GM21528 (cell line): ENCODE results near the gene AFDN.
A peak's percentile ranks its signal among the peaks of the same experiment; 100 is the strongest.

ENCODE experiments used
- ATAC-seq: cut with Tn5 transposase; IDR thresholded peaks from one replicate; pipeline ENCODE4 v1.9.1; 2021; ENCODE audit warnings: mild to moderate bottlenecking, moderate library complexity; ENCODE audit not compliant: unreplicated experiment, low FRiP score

AFDN gene

DNA sequence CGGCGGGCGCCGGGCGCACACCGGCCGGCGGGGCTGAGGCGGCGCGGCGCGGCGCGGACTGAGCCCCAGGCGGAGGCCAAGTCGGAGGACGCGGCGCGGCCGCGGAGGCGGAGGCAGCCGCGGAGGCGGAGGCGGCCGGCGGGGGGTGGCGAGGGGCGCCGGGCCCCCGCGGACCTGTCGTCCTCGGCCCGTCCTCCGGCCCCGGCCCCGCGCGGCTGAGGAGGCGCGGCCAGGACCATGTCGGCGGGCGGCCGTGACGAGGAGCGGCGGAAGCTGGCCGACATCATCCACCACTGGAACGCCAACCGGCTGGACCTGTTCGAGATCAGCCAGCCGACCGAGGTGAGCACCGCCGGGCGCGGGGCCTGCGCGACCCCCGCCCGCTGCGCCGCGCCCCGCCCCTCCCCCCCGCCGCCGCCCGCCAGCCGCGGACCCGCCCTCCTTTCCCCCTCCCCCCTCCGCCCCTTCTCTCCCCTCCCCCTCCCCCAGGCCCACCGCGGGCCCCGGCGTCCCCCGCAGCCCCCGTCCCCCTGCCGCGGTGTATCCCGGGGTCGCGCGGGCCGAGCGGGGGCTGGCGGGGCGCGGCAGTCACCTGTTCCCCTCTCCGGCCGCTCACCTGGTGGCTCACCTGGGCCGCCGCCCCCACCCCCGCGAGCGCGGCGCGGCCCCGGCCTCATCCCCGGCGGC, at the start of gene AFDN:
Gene AFDN, plus strand, starts transcription at position 16 of the 687 bp plus-strand sequence. Its CDS starts 222 bp downstream, at position 238.
- peak; percentile 42 for ATAC-seq

GRCh38 chr6:167778497-167779128, 48.1 kb upstream of the AFDN start:
- ATAC-seq = no peak

- ATAC-seq = no peak
Observed at GRCh38 chr6:167779129-167779992, 47.4 kb upstream of the AFDN start.

GRCh38 chr6:167779993-167780655, 46.6 kb upstream of the AFDN start:
- ATAC-seq = no peak

DNA sequence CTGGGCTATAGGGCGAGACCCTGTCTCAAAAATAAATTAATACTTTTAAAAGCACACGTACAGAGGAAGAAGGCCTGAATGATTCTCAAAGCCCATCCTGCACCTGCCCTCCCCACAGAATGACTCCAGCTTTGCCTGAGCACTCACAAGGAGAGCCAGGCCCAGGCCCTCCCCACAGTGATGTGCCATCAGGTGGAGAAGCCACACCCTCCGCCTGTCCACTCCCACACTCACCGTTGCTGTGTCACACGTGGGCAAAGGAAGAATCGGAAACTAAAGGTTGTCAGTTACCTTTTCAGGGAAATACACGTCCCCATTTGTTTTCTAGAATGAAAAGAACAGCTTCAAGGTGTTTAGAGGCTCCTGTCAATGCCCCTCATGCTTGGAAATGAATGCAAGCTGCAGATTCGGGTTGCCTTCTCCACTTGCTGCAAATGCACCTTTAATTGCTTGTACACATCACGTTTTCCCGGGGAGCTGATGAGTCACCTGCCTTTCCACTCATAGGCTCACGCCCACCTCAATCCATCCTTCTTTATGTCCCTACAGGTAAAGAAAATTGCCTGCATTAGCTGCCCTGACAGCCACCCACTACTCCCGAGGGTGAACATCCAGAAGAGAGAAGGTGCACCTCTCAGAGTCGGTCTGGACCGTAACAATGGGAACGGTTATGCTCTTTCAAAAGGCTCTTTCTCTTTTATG, 45.5 kb upstream of the AFDN start:
- no peak for ATAC-seq

DNA sequence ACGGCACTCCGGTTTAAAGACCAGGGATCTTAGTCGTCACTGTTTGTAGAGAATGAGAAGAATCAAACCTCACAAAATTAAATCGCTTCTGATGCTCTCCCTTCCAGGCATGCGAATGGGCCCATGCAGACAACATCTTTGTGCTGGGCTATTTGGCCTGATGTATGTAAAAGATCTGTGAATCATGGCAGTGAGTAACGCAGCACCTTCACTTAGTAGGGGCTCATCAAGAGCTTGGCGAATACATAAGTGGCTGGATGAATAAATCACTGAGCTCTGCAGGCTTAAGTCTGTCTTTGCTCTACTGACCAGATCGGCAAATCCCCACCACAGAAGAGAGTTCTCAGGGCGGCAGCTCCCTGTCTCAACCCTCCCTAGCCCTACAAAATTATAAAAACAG, 44.8 kb upstream of the AFDN start:
- ATAC-seq = no peak

GRCh38 chr6:167782698-167783517, 43.8 kb upstream of the AFDN start:
- ATAC-seq = no peak

DNA sequence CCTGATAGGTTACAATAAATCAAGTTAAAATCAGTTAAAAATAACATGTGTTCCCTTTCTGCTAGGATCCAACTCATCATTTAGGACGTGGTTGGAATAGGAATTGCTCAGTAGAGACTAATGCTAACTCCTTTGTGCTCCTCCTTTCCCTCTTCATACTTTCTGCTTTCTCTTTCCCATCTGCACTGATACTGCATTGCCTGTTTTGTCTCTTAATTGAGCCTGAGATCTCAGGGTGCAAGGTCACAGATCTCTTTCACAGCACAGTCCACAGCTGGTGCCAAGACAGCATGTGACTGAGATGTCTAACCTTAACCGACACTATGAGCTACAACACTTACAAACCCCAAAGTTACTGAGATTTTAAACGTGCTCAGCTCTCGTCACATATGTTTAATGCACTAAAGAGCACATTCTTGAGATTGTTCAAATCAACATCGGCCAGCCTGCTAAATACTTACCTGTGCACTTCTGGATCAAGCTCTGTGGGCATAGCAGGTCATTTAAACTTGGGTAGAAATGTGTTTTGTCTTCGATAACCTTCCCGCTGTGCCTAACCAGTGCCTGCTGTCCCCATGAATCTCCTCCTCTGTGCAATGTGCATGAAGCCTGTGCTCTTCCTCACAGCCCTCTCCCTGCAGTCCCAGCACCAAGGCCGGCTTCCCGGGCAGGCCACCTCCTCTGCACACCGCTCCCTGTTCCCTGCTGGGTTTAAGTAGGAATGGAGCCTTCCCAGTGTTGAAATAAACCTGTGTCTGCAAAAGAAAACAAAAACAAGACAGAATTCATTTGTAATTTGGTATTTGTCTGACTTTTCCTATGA, 39.6 kb upstream of the AFDN start:
- no peak for ATAC-seq

- no peak for ATAC-seq
Observed at GRCh38 chr6:167787896-167788562, 38.7 kb upstream of the AFDN start.

DNA sequence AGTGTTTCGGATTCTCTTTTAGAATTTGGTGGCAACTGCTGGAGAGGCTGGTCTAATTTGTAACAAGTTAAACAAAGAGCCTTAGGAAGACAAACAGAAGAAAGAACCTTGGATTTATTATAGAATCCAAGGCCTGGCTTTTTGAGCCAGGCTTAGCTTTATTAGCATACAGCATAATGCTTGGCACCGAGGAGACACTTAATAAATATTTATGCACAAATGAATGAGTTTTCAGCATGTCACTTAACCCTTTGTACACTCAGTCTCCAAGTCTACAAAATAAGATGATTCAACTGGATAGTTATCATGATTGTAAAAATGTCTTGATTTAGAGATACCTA, 38.2 kb upstream of the AFDN start:
- no peak for ATAC-seq

DNA sequence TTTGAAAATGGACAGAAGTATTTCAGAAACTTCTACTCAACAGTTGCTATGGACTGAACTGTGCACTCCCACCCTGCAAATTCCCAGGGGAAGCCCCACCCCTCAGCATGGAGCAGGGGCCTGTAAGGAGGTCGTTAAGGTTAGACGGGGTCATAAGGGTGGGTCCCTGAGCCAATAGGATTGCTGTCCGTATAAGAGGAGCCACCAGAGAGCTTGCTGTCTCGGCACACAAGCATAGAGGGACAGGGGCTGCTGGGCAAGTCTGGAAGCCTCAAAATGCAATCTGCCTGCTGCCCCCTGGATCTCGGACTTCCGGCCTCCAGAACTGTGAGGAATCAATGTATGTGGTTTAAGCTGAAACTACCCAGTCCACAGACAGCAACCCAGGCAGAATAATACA, 37.4 kb upstream of the AFDN start:
- ATAC-seq = no peak

DNA sequence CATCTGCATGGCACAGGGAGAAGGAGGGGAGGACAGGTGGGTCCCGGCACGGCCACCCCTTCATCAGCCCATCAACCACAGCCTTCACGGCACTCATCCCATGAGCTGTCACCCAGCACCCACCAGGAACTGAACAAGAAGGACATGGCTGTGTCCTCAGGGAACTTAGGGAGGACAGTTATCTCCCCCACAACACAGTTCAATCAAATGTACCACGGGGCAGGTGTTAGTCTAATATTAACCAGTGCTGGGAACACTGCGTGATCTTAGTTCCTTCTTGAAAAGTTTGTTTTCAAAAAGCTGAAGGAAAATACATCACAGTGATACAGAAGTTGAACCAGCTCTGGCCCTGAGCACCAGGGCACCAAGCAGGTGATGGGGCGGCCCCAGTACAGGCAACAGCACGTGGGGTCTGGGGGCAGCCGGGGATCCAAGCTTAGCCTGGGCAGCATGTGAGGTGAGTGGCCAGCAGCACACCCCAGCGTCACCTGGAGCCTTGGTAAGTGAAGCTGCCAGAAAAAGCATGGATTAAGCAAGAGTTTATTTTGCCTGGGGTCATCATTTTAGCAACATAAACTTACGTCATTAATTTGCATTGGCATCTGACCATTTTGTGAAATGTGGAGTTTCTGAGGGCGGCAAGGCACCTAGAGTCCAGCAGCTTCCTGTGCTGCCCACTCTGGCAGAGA, 35.5 kb upstream of the AFDN start:
- no peak for ATAC-seq

DNA sequence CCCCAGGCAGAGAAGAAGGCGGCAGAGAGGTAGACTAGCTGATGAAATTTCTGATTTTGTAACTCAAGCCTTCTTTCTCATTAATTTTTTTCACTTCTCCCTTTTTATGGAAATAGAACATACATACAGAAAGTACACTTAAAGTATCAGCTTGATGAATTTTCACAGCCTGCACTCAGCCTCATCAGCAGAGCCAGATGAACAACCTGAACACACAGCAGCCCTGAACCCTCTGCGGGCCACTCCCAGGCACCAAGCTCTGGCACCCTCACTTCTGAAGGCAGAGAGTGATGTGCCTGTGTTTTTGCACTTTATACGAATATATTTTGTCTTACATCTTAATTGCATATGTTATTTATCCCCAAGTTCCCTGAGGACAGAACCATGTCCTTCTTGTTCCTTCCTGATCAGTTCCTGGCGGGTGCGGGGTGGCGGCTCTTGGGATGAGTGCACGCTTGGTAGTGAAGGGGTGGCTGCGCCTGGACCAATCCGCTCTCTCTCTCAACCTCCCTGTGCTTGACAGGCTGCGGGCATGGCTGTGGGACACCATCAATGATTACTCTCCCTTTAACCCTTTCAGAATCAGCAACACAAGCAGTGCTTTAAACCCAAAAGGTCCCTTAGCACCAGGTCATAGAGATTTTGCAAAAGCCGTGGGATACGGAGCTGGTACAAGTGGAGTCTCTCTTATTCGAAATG, 34.8 kb upstream of the AFDN start:
- no peak for ATAC-seq

DNA sequence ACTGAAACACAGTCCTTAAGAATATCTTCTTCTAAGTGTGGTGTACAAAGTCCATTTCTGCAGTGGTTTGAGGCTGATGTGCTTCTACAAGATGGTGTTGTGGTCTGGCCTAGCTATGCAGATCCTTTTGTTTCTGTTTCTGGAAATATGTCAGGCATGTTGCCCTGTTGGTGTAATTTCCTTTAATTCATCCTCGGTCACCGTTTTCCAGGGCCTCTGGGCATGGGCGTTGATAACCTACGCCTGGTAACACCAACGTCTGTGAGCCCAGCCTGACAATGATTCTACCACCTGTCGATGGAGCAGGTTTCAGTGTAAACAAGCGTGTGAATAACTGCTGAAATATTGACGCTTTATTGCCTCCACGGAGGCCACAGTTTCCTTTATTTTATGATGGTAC, 33.3 kb upstream of the AFDN start:
- no peak for ATAC-seq

DNA sequence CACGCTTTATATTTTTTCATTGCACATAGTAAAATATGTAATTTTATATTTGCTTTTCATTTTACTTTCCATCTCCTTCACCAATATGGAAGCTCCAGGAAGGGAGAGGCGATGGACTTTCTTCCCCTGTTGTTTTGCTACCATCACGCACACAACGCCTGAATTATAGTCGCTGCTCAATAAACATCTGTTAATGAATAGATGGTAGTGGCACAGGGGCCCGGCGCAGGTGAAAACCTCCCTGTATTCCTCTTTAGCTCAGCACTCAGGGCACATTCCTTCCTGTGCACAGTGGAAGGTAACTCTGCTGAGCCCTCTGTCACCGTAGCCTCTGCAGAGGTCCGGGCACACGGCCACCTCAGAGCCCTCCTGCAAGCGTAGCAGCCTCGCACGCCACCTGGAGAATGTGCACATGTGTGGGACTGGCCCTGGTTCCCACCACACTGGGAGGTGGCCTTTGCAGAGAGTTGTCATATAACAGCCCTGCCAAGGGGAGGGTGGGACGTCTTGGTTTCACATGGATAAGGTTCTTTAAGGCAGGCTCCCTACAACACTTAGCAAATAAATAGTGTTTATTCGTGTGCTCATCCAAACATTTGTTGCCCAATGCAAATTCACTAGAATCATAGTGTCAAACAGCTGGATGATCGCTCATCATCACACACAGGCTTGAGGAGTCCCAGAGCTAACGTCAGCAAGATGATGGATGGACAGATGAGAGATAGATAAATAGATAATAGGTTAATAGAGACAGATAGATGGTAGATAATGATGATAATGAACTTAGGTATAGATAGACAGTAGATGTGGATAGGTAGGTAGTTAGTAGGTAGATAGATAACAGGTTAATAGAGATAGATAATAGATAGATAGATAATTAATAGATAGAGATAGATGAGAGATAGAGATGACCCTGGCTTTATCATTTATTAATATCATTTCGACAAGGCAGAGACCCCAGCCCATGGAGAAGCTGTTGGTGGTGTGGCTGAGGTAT, 32.3 kb upstream of the AFDN start:
- no peak for ATAC-seq

DNA sequence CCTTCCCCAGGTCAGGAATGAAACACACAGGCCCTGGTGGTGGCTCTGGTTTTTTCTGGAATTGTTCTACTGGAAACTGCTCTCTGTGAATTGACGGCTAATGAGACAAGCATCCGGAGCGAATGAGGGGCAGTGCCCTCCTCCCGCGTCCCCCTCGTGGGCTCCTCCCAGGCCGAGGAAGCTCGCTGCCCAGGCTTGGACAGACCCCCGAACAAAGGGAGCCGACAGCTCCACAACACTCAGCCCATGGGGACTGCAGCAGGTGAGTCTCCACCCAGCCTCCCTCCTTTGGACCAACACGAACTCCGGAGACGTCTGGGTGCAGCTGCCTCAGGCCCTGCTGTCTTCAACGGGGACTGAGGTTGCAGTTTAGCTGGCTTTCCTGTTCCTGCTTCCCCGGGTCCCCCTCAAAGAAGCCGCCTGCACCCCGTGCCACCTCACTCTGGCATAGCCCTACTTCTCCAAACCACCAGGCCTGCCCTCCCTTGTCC, 31.3 kb upstream of the AFDN start:
- ATAC-seq = no peak
